Esophagus muscularis mucosa (tissue), 4 donors: ENCODE measurements around the gene RPS19BP1. TPM values are rescaled to one million over a fixed set of nuclear protein-coding genes. Genes with fewer than 3 reads are reported as not detected.

Experiments used
- DNase-seq: peaks from one replicate; pipeline ENCODE4 v3.0.0-alpha.2; 2017; ENCODE audit errors: extremely low spot score
- H3K27ac ChIP-seq, 4 donors: fragments of 200-600 bp; sonication (generic); replicated peaks in 1 of 4; 1 replicate in 3 of 4; 2 replicates in 1 of 4; pipeline ENCODE4 v1.5.1; 2016 to 2019; ENCODE audit warnings: mild to moderate bottlenecking in 1 of 4
- H3K27me3 ChIP-seq, 4 donors: fragments of 200-600 bp; sonication (generic); one replicate each; pipeline versions ENCODE4 v1.5.1 to v1.6.0; 2016 to 2019
- H3K36me3 ChIP-seq, 4 donors: fragments of 200-600 bp; sonication (generic); one replicate each; pipeline ENCODE4 v1.5.1; 2016 to 2019
- H3K4me1 ChIP-seq, 4 donors: fragments of 200-600 bp; sonication (generic); one replicate each; pipeline ENCODE4 v1.5.1; 2016 to 2019
- H3K4me3 ChIP-seq, 4 donors: fragments of 200-600 bp; sonication (generic); 1 replicate in 2 of 4; 2 replicates in 2 of 4; pipeline ENCODE4 v1.5.1; 2016 to 2019; ENCODE audit warnings: mild to moderate bottlenecking in 4 of 4, moderate library complexity in 1 of 4
- H3K9me3 ChIP-seq, 4 donors: fragments of 200-600 bp; sonication (generic); 1 replicate in 3 of 4; 2 replicates in 1 of 4; pipeline ENCODE4 v1.5.1; 2016 to 2019
- CTCF ChIP-seq, 3 experiments: fragments of 200-600 bp in 2 of 3; fragments of 450-650 bp in 1 of 3; sonication (generic) in 2 of 3; IDR thresholded peaks; one replicate each; pipeline ENCODE4 v1.5.1; 2017 to 2019; ENCODE audit warnings: antibody characterized with exemption in 3 of 3, mild to moderate bottlenecking in 2 of 3, moderate library complexity in 1 of 3
- EP300 ChIP-seq: sonication (generic); formaldehyde crosslinking; IDR thresholded peaks from one replicate; pipeline ENCODE4 v1.6.1; 2017; ENCODE audit warnings: antibody characterized with exemption
- POLR2A ChIP-seq: fragments of 450-650 bp; IDR thresholded peaks from one replicate; pipeline ENCODE4 v1.6.1; 2017; ENCODE audit warnings: antibody characterized with exemption, moderate library complexity, mild to moderate bottlenecking, low read depth
- POLR2AphosphoS5 ChIP-seq, 2 donors: sonication (generic); formaldehyde crosslinking; IDR thresholded peaks; one replicate each; pipeline ENCODE4 v1.6.1; 2017; ENCODE audit warnings: antibody characterized with exemption in 2 of 2
- WGBS: methylation state at CpG from one replicate; pipeline ENCODE4 v1.1.5; 2018; 5-methylcytosine and 5-hydroxymethylcytosine counted together
- intact Hi-C: fragments of 100-400 bp; cut with DNase I; formaldehyde crosslinking; loops from one replicate; pipeline ENCODE4 v1.15.1; 2023
- total RNA-seq, 4 donors: library from RNA; depleted of rRNA; stranded (reverse); fragments of >200 nt; gene quantifications; one replicate each; pipeline versions ENCODE4 v1.1.0 to v1.2.1, GENCODE V29; 2016

RPS19BP1 gene
- total RNA-seq, 4 donors from 2014 or later, result 158 to 202 (median 177) TPM

DNA sequence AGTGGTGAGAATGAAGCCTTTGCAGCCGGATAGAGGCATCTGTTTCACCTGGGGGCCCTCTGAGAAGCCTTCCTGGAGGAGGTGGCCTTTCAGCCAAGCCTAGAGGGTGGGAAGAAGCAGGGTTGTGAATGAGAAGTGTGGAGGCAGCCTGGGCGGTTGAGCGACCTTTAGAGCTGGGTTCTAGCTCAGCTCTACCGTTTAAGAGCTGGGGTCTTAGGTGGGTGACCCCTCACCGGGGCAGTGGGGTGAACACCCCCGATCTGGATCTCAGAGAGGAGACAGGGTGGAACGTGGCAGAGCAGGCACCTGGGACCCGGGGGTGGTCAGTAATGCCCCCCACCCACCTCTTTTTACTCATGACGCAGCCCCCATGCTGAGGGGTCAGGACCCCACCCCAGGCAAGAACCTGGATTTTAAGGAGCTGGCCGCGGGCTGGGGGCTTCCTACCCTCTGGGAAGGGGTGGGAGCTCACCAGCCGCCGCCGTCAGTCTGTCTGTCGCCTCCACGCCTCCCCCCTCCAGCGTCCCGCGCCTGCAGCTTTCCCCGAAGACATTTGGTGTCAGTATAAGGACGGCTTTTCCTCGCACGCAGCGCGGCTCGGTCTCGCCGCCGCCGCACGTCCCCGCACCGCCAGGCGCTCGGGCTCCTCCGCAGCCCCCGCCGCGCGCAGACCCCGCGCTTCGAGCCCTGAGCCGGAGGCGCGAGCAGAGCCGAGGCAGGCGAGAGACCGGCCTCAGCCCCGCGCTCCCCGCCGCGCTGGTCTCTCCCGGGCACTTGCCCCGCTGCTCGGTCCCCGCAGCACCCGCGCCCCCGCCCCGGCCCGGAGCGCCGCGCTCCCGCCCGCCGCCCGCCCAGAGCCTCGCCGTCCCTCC lies 24.7 kb upstream of the RPS19BP1 start:
- Histone ChIP-seq H3K36me3 (no peaks in the 10 kb centered on the region), H3K27ac (no peak overlapping the region), H3K27me3 (peaks cover 3 to 80% (median 31%) of the 10 kb centered on the region in 4 donors), H3K4me3 (peak overlapping the region; percentile 37 to 55 (median 42)), H3K4me1 (peaks cover 9 to 19% (median 15%) of the 10 kb centered on the region in 4 donors), H3K9me3 (no peaks in the 10 kb centered on the region)
- intact Hi-C loops, result no loop called here
- no peak for DNase-seq
- TF ChIP-seq CTCF (IDR thresholded peaks at IDR 0.05) (peak in 1 of 3 experiments; percentile 8), POLR2AphosphoS5 (IDR thresholded peaks at IDR 0.05) (no peak)
- WGBS, result 8% methylated on average over 33 of the region's 72 CpGs

GRCh38 chr22:39554151-39554550 lies 21.6 kb upstream of the RPS19BP1 start:
- Histone ChIP-seq H3K27ac (no peak overlapping the region), H3K4me1 (peaks cover 9 to 19% (median 15%) of the 10 kb centered on the region in 4 donors), H3K4me3 (no peak overlapping the region), H3K36me3 (no peaks in the 10 kb centered on the region), H3K27me3 (peaks cover 3 to 82% (median 27%) of the 10 kb centered on the region in 4 donors), H3K9me3 (no peaks in the 10 kb centered on the region)
- no peak for DNase-seq
- intact Hi-C loops, result no loop called here
- 68% methylated on average over 3 of the region's 3 CpGs for WGBS
- TF ChIP-seq POLR2AphosphoS5 (IDR thresholded peaks at IDR 0.05) (no peak), CTCF (IDR thresholded peaks at IDR 0.05) (no peak), POLR2A (no peak), EP300 (no peak)

GRCh38 chr22:39553429-39553828 lies 20.9 kb upstream of the RPS19BP1 start:
- Histone ChIP-seq H3K27ac (no peak overlapping the region), H3K4me1 (peaks cover 7 to 16% (median 13%) of the 10 kb centered on the region in 4 donors), H3K9me3 (no peaks in the 10 kb centered on the region), H3K4me3 (no peak overlapping the region), H3K27me3 (peaks cover 3 to 82% (median 23%) of the 10 kb centered on the region in 4 donors), H3K36me3 (no peaks in the 10 kb centered on the region)
- intact Hi-C loops, result no loop called here
- TF ChIP-seq EP300, result no peak
- no peak for DNase-seq
- 100% methylated on average over 3 of the region's 3 CpGs for WGBS

DNA sequence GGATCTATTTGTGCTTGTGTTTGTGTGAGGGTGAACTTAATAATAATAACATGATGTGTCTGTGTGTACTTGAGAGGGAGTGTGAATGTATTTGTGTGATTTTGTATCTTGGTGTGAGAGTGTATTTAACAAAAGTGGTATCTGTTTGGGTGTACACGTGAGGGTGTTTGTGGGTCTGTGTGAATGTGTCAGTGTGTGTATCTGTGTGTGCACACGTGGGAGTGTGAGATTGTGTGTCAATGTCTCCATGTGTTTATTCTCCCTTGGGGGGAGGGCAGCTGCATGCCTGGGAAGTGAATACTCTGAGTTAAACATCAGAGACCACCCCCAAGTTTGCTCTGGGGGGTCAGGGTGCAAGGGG lies 15.0 kb upstream of the RPS19BP1 start:
- Histone ChIP-seq H3K36me3 (no peaks in the 10 kb centered on the region), H3K4me1 (peaks cover 0 to 6% (median 0%) of the 10 kb centered on the region in 4 donors), H3K27ac (no peak overlapping the region), H3K4me3 (no peak overlapping the region), H3K27me3 (peaks cover 0 to 96% (median 3%) of the 10 kb centered on the region in 4 donors), H3K9me3 (no peaks in the 10 kb centered on the region)
- no peak for DNase-seq
- WGBS, result 44% methylated on average over 2 of the region's 2 CpGs
- intact Hi-C loops, result no loop called here
- TF ChIP-seq POLR2A, result no peak
- TF ChIP-seq EP300, result no peak
- TF ChIP-seq POLR2AphosphoS5 (IDR thresholded peaks at IDR 0.05), result no peak
- no peak for TF ChIP-seq CTCF (IDR thresholded peaks at IDR 0.05)

GRCh38 chr22:39546889-39547586 lies 14.5 kb upstream of the RPS19BP1 start:
- intact Hi-C loops, result no loop called here
- TF ChIP-seq EP300, result no peak
- no peak for TF ChIP-seq POLR2AphosphoS5 (IDR thresholded peaks at IDR 0.05)
- Histone ChIP-seq H3K4me1 (peaks cover 0 to 6% (median 0%) of the 10 kb centered on the region in 4 donors), H3K27ac (no peak overlapping the region), H3K27me3 (peaks cover 0 to 96% (median 3%) of the 10 kb centered on the region in 4 donors), H3K9me3 (no peaks in the 10 kb centered on the region), H3K4me3 (no peak overlapping the region), H3K36me3 (no peaks in the 10 kb centered on the region)
- no peak for DNase-seq
- WGBS, result 50% methylated on average over 5 of the region's 5 CpGs
